Measurements from ENCODE around the gene NT5C1B. TPM values are rescaled to one million over a fixed set of nuclear protein-coding genes. Genes with fewer than 3 reads are reported as not detected.

Gene NT5C1B
- total RNA-seq, 1 donor from 2014 or later, result not detected

DNA sequence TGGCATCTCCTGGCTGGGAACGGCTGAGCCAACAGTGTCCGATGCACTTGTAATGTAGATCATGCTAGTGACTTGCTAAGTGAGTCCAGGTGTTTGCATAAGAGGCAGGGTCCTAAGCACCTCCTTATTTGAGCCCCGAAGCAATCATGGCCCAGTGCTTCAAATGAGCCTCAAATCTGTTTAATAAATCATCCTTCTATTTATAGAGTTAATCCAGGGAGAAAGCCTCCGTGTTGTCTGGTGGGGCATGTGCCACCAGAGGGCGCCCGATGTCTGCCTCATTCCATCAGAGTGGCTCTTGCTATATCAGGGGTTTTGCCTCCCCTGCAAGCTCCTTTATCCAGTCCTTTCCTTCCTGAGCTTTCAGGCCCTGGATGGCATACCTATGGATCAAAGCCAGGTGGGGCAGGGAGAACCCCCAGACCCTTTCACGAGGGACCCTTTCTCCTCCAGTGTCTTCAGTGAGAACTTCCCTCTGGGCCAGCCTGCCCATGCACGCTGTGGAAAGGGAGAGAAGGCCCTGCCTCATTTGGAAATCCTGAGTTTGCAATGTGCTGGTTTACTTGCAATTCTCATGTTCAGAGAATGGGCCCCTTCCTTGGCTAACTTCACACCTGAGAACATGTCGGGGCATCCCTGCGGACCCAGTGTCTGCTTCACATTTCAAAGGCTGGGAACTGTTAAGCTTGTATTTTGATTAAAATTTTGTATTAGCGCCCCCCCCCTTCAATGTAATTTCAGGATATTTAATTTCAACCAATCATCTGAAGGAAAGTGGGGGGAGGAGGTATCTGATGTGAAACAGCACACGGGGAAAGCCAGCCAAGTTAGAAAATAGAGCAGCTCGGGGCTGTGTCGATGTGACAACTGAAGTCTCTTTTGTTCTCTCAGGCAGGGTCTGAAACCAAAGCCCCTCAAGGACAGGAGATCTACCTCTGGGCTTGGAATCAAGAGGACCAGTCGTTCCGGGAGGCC, 68.6 kb downstream of the NT5C1B start:
- peaks cover 6% of the 10 kb centered on the region for H3K27me3 Mint-ChIP-seq (ENCODE audit: low read depth)
- H3K27ac Mint-ChIP-seq, result peak overlapping the region; percentile 71
- peak; percentile 77 for TF ChIP-seq CTCF (IDR thresholded peaks at IDR 0.05; ENCODE audit: unreplicated experiment)
- peak; percentile 56 to 88 for DNase-seq (ENCODE audit: low spot score in 2 of 2, unreplicated experiment in 2 of 2)
- H3K4me1 Mint-ChIP-seq, result peaks cover 41% of the 10 kb centered on the region
- H3K4me3 Mint-ChIP-seq, result no peak overlapping the region
- no peaks in the 10 kb centered on the region for H3K36me3 Mint-ChIP-seq
- H3K9me3 Mint-ChIP-seq, result no peaks in the 10 kb centered on the region

GRCh38 chr2:18519914-18520450, 69.4 kb downstream of the NT5C1B start:
- Mint-ChIP-seq H3K4me1 (peaks cover 48% of the 10 kb centered on the region), H3K27ac (peak overlapping the region; percentile 71), H3K27me3 (ENCODE audit: low read depth) (peaks cover 6% of the 10 kb centered on the region), H3K4me3 (no peak overlapping the region), H3K9me3 (no peaks in the 10 kb centered on the region), H3K36me3 (no peaks in the 10 kb centered on the region)
- TF ChIP-seq CTCF (IDR thresholded peaks at IDR 0.05; ENCODE audit: unreplicated experiment), result no peak
- DNase-seq (ENCODE audit: low spot score in 2 of 2, unreplicated experiment in 2 of 2), result no peak

- TF ChIP-seq CTCF (IDR thresholded peaks at IDR 0.05; ENCODE audit: unreplicated experiment), result no peak
- no peak for DNase-seq (ENCODE audit: low spot score in 2 of 2, unreplicated experiment in 2 of 2)
- Mint-ChIP-seq H3K27me3 (ENCODE audit: low read depth) (peaks cover 6% of the 10 kb centered on the region), H3K9me3 (no peaks in the 10 kb centered on the region), H3K36me3 (no peaks in the 10 kb centered on the region), H3K4me3 (no peak overlapping the region), H3K4me1 (peaks cover 58% of the 10 kb centered on the region), H3K27ac (peak overlapping the region; percentile 74)
Measured at GRCh38 chr2:18518116-18519111, 71.0 kb downstream of the NT5C1B start.

GRCh38 chr2:18517386-18517785, 72.0 kb downstream of the NT5C1B start:
- DNase-seq (ENCODE audit: low spot score in 2 of 2, unreplicated experiment in 2 of 2), result no peak
- Mint-ChIP-seq H3K27ac (no peak overlapping the region), H3K4me3 (no peak overlapping the region), H3K27me3 (ENCODE audit: low read depth) (peaks cover 6% of the 10 kb centered on the region), H3K9me3 (no peaks in the 10 kb centered on the region), H3K36me3 (no peaks in the 10 kb centered on the region), H3K4me1 (peaks cover 52% of the 10 kb centered on the region)
- TF ChIP-seq CTCF (IDR thresholded peaks at IDR 0.05; ENCODE audit: unreplicated experiment), result no peak

DNA sequence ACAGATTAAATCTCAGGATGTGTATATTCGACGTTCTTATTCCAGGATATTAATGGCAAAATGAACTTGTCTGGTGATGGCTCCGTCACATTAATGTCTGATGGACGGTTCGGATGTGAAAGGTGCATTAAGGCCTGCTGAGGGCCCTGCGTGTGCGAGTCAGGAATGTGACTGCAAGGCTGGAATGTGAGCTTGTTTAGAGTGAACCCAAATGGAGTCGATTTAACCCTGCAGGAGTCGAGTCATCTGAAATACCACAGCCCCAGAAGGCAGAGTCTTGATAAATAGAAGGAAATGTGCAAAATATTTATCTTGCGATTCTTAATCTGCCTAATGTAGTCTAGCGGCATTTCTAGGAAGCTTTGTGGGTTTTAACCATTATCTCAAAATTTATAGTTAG, 73.3 kb downstream of the NT5C1B start:
- peak overlapping the region; percentile 82 for H3K27ac Mint-ChIP-seq
- no peak overlapping the region for H3K4me3 Mint-ChIP-seq
- TF ChIP-seq CTCF (IDR thresholded peaks at IDR 0.05; ENCODE audit: unreplicated experiment), result no peak
- peaks cover 52% of the 10 kb centered on the region for H3K4me1 Mint-ChIP-seq
- DNase-seq (ENCODE audit: low spot score in 2 of 2, unreplicated experiment in 2 of 2), result no peak
- H3K9me3 Mint-ChIP-seq, result peaks cover under 1% of the 10 kb centered on the region
- H3K27me3 Mint-ChIP-seq (ENCODE audit: low read depth), result no peaks in the 10 kb centered on the region
- no peaks in the 10 kb centered on the region for H3K36me3 Mint-ChIP-seq
